IgD-negative memory B cell (primary cell): Measurements from ENCODE around the gene TMEM191B. TPM values are rescaled to one million over a fixed set of nuclear protein-coding genes. Genes with fewer than 3 reads are reported as not detected.

ENCODE experiments used
- polyA plus RNA-seq: library from polyadenylated mRNA; unstranded; fragments of 300-500 nt; fragmentation: Illumina TruSeq; gene quantifications from one replicate; pipeline ENCODE4 v1.2.3, GENCODE V29; 2021

TMEM191B gene
- polyA plus RNA-seq, 1 donor from 2014 or later = not detected

Other genes starting within 250 kb of the TMEM191B start
- not detected for gene GGTLC3, start 9.6 kb upstream of the TMEM191B start, polyA plus RNA-seq
- gene RIMBP3, start 84.1 kb downstream of the TMEM191B start, polyA plus RNA-seq = 0.76 TPM